HG03565 (cell line): ENCODE data around the gene NPFFR1.
A peak's percentile ranks its signal among the peaks of the same experiment; 100 is the strongest.
"Not testable (repeated sequence)": the region's sequence is repeated elsewhere in the genome, so short reads cannot be mapped to it uniquely, and the experiment has no call there.

Source experiments
- ATAC-seq: cut with Tn5 transposase; IDR thresholded peaks from one replicate; pipeline ENCODE4 v1.9.1; 2021; ENCODE audit warnings: mild to moderate bottlenecking, moderate library complexity; ENCODE audit not compliant: unreplicated experiment

The NPFFR1 gene

DNA sequence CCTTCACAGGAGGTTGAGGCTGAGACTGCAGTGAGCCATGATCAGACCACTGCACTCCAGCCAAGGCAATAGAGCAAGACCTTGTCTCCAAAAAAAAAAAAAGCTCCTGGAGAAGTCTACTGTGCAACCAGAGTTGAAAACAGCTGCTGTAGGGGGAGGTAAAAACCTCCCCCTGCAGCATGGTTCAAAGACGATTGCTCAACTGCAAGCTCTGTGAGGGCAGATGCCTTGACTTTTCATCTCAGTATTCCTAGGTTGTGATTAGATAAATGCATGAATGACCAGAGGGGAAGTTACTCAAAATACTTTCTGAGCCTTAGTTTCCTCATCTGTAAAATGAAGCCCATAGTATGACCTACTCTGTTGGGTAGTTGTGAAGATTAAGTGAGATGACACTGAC is 25.6 kb downstream of the NPFFR1 start:
- ATAC-seq: no peak

DNA sequence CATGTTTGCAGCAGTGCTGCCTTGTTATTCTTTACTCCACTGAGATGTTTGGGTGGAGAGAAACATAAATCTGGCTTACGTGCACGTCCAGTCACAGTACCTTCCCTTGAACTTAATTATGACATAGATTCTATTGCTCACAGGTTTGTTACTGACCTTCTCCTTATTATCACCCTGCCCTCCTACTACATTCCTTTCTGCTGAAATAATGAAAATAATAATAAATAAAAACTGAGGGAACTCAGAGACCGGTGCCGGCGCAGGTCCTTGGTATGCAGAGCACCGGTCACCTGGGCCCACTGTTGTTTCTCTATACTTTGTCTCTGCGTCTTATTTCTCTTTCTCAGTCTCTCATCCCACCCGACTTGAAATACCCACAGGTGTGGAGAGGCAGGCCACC is 26.0 kb downstream of the NPFFR1 start:
- ATAC-seq: not testable (repeated sequence)

DNA sequence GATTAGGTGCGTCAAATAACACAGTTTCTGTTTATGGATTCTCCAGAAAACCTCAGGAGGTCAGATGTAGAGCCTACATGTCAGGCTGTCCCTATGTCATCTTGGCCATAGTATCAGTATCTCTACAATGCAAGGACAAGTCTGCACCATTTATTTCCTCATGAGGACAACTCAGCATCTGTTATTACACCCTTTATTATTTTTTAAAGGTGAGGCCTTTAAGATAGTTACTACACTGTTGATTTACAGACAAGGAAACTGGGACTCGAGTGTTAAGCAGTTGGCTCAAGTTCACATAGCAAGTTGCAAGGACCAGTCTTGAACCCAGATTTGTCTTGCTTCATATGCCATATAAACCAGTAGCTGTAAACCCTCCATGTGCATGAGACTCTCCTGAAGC is 27.3 kb downstream of the NPFFR1 start:
- no peak for ATAC-seq

DNA sequence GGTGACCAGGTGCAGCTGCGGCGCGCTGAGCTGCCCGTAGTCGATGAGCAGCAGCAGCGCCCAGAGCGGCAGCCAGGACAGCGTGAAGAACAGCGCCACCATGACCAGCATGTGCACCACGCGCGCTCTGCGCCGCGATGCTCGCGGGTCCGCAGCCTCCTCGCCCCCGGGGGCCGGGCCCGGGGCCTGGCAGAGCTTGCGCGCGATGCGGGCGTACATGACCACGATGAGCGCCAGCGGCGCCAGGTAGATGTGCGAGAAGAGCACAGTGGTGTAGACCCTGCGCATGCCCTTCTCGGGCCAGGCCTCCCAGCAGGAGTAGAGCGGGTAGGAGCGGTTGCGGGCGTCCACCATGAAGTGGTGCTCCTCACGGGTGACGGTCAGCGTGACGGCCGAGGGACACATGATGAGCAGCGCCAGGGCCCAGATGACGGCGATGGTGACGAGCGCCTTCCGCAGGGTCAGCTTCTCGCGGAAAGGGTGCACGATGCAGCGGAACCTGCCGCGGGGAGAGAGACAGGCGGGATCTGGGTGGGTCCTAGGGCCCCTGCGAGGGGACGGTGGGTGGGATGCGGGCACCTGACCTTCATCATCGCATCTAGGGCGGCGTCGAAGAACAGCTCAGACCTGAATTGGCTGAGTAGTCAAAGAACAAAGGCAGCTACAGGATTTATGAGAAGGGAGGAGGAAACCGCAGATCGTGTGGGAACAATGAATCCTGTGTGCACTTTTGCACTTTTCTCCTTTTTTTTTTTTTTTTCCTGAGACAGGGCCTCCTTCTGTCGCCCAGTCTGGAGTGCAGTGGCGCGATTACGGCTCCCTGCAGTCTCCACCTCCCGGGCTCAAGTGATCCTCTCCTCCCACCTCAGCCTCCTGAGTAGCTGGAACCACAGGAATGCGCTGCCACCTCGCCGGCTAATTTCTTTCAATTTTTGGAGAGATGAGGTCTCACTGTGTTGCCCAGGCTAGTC is 28.2 kb downstream of the NPFFR1 start:
- no peak for ATAC-seq

DNA sequence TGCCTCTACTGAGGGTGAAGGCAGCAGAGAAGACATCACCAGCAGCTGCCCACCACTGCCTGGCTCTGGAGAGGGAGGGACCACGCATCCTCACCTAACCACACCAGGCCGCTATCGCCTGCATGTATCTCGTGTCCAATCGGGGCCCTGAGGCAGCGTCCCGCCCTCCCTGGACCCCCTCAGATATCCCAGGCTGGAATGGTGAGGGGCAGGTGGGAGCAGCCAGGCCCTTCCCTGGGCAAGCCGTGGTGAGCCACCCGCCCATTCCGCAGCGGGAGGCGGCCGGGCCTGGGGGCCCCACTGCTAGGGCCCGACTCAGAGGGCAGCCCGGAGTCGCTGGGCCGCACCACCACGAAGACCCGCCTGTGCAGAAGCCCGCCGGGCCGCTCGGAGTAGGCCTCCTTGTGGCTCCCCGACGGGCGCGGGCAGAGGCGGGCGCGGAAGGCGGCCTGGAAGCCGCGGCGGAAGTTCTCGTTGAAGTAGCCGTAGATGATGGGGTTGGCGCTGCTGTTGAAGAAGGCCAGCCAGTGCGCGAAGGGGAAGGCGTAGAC is 29.0 kb downstream of the NPFFR1 start:
- no peak for ATAC-seq

DNA sequence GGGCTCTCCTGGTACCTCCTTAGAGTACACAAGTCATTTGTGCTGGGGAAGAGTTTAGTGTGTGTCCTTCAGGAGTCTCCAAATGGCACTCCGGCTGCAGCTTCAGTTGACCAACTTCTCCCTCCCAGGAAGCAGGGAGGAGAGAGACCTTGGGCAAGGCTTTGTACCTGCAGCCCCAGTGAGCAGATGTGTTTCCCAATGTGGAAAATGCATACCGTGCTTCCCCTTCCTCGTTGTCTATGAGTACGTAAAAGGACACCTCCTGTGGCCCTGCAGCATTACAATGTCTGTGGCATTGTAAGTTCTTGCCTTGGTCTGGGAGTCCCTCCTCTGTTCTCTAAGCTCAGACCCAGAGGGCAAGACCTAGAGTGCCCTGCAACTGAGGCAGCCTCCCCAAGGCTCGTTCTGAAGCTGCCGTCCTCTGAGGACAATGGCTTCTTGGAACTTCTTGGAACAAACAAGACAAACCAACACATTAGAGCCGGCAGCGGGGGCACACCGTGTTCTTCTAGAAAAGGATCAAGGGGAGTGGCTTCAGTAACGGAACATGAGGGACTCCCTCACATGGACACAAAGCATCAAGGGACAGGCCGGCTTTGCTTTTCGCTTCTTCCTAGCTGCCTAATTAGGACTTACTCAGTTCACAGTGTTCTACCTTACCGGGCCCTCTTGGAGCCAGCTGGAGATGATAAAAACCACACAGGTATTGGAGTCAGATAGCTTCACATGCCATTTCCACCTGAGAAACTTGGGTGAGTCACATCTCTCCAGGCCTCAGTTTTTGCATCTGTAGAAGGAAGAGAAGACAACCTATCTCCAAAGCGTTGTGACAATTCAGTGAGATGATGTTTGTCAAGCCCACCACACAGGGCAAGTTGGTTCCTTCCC is 29.7 kb downstream of the NPFFR1 start:
- no peak for ATAC-seq

DNA sequence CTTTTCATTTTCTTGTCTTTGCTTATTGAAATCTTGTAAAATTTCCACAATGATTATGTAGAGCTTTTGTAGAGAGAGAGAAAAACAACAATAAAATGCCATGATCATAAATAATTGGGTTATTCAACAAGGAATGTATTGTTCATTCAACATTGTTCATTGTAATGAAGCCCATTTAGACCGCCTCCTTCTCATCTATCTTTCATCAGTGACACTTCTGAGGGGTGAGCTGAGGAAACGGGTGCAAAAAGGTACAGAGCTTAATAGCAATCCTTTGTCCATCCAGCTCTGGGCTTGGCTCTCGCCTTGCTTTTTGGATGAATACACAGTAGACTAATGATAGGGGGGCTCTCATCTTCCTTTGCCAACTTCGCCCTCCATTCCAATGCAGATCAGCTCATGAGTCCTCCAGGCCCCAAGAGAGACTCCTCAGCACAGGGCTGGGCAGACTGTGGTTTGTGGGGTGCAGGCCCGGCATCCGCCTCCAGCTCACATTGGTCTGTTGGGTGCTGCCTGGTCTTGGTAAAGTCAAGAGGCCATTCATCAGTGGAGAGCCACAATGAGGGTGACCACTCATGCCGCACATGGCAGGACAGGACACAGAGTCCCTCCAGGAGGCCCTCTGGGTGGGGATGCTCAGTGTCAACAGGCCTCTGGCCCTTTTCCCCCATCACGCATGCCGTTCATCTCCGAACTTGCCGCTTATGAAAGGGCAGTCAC is 32.7 kb downstream of the NPFFR1 start:
- no peak for ATAC-seq

DNA sequence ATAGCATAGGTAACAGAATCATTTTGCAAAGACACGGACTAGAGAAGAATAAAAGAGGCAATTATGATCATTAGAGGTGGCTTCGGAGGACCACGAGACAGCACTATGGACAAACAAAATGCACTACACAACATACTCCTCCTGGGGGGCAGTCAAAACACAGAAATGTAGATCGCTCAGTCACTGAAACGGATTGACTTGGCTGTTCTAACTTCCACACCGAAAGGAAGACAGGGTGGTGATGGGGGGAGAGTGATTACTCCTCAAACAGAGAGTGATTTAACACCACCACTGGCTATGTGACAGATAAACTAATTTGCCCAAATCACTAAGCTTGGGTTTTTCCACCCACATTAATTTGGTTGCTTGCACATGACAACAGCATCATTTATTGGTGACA is 36.4 kb downstream of the NPFFR1 start:
- no peak for ATAC-seq

DNA sequence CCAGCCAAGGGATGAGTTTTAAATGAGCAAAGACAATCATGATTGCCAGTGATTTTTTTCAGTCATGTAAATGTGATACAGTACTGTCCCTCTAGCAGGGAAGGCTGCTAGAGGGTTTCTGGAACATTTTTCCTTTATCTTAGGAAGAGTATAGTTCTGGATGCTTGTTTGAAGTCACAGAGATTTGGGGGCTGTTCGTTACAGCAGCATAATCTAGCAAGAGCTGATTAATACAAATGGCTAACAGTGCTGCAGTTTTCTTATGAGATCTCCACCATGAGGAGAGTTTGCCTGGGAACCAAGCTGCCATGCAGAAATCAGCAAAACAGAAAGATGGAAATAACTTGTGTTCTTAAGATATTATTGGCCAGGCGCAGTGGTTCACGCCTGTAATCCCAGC is 42.7 kb downstream of the NPFFR1 start:
- no peak for ATAC-seq

DNA sequence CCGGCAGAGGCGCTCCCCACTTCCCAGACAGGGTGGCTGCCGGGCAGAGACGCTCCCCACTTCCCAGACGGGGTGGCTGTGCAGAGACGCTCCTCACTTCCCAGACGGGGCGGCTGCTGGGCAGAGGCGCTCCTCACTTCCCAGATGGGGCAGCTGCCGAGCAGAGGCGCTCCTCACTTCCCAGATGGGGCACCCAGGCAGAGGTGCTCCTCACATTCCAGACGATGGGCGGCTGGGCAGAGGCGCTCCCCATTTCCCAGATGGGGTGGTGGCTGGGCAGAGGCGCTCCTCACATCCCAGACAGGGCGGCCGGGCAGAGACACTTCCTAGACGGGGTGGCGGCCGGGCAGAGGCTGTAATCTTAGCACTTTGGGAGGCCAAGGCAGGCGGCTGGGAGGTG is 43.8 kb downstream of the NPFFR1 start:
- not testable (repeated sequence) for ATAC-seq

DNA sequence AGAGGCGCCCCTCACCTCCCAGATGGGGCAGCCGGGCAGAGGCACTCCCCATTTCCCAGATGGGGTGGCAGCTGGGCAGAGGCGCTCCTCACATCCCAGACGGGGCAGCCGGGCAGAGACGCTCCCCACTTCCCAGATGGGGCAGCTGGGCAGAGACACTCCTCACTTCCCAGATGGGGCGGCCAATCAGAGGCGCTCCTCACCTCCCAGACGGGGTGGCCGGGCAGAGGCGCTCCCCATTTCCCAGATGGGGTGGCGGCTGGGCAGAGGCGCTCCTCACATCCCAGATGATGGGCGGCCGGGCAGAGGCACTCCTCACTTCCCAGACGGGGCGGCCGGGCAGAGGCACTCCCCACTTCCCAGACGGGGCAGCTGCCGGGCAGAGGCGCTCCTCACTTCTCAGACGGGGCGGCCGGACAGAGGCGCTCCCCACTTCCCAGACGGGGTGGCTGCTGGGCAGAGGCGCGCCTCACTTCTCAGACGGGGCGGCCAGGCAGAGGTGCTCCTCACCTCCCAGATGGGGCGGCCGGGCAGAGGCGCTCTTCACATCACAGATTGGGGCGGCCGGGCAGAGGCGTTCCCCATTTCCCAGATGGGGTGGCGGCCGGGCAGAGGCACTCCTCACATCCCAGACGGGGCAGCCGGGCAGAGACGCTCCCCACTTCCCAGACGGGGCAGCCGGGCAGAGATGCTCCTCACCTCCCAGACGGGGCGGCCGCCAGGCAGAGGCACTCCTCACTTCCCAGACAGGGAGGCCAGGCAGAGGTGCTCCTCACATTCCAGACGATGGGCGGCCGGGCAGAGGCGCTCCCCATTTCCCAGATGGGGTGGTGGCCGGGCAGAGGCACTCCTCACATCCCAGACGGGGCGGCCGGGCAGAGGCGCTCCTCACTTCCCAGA is 44.5 kb downstream of the NPFFR1 start:
- not testable (repeated sequence) for ATAC-seq

DNA sequence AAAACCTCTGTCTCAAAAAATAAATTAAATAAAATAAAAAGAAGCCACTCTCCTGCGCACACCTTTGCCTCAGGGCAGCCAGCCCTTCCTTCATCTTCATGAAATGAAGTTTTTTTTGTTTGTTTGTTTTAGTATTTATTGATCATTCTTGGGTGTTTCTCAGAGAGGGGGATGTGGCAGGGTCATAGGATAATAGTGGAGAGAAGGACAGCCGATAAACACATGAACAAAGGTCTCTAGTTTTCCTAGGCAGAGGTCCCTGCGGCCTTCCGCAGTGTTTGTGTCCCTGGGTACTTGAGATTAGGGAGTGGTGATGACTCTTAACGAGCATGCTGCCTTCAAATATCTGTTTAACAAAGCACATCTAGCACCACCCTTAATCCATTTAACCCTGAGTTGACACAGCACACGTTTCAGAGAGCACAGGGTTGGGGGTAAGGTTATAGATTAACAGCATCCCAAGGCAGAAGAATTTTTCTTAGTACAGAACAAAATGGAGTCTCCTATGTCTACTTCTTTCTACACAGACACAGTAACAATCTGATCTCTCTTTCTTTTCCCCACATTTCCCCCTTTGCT is 45.8 kb downstream of the NPFFR1 start:
- ATAC-seq: not testable (repeated sequence)

DNA sequence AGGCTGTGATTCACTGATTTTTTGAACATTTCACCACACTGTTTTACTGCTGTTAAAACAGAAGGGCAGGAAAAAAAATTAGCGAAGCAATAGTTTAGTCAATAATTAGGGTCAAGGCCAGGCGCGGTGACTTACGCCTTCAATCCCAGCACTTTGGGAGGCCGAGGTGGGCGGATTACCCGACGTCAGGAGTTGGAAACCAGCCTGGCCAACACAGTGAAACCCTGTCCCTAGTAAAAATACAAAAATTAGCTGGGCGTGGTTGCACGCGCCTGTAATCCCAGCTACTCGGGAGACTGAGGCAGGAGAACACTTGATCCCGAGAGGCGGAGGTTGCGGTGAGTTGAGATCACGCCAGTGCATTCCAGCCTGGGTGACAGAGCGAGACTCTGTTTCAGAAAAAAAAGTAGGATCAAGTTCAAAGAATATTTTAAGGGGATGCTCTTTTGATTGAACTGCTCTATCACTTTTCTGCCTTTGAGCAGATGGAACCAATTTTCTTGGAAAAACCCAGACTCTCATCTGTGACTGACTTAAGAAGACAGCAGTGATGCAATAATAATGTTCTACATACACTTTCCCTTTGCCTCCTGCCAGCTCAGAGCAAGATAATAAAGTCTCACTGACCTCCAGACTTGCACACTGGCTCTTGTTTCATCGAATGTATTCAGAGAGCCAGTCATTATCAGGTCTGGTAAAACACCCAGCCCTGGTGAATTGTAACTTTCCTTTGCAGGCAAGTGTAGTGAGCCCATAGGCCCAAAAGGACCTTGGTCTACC is 48.9 kb downstream of the NPFFR1 start:
- no peak for ATAC-seq

DNA sequence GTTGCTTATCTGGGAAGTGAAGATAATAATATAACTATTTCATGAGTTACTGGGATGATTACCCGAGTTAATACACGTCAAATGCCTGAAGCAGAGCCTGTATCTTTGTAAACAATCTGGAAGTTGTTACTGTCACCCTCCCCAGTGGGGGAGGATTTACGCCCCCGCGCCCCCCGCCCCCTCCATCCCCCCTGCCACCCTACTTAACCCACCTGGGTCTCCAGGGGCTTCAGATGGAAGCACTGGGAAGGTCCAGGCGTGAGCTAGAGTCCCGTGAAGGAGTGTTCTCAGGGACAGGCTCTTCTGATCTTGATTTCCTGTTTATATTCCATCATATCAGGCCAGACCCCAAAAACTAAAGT is 49.9 kb downstream of the NPFFR1 start:
- no peak for ATAC-seq

DNA sequence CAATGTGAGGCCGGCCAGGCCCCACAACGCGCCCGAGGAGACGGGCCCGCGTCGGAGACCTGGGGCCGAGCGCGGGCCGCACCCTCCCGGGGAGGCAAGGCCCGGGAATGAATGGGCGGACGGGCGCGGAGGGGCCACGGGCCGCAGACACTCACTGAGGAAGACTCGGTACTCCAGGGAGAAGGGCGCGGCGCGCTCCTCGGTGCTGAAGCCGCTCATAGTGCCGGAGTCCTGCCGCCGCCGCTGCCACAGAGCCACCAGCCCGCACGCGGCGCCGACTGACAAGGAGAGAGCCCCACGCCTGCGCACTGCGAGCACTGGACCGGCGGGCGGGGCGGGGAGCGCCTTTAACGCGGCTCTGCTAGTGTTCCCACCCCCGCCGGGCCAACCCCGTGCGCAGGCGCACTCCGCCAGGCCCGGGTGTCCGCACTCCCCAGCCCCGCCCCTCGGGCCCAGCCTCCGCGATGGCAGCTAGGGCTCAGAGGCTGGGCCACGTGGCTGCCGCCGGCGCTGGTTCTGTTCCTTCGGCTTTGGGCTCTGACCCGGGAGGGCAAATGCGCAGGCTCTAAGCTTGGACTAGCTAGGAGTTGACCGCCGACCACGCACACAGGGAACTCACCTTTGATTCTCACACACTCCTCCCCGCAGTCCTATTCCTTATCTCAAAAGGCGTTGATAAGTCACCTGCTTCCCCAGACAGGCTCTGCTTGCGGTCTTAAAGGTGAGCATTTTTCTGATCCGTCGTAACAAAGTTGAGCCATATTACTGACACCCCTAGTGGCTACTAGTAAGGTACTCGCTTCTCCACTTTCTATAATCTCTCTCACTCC is 50.5 kb downstream of the NPFFR1 start, which contains the start of gene PPA1:
Gene PPA1 (minus strand): TSS at position 321 of the 830 bp plus-strand sequence. CDS start 102 bp downstream, at position 219.
- peak; percentile 84 for ATAC-seq

DNA sequence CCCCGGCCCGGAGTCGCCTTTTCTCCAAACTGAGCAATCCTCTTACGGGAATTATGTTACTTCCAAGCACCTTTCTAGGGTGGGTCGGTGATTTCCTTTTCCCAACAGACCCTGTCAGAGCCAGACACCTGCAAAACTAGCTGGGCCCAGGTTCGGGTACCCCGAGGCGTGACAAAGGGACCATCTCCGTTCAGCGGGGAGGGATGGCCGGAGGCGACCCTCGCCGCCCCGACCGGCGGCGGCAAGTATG is 51.0 kb downstream of the NPFFR1 start:
- ATAC-seq: no peak

DNA sequence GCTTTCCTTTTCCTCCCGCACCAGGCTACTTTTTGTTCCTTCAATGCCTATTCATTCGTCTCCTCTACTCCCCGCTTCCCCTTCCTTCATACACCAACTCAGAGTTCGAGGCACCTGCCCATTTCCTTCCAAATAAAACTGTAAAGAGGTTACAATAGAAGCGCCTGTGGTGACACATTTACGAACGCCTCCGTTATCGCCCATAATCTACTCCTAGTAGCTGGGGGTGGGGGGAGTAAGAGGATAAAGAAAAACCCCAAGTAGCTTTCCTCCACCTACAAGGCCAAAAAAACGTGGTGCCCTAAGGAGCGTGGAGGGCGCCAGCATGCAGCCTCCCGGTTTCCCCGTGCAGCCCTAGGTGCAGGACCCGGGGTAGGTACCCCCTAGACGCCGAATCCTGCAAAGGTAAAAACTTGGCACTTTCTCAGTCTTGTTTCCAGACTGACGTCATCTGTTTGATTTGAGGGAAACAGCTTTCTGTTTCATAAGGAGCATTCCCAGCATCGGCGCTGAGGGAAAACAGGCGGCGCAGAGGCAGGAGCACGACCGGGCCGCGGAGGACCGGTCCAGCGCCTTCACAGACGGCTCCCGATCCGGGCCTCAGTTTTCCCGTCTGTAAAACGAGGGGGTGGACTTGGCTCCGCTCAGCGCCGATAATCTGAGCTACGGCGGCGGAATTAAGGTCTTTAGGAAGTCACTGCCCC is 51.5 kb downstream of the NPFFR1 start:
- ATAC-seq: no peak
